H1 (cell line): ENCODE data around the gene KIDINS220. TPM values are rescaled to one million over a fixed set of nuclear protein-coding genes. Genes with fewer than 3 reads are reported as not detected.

Source experiments
- CBX5 ChIP-seq: fragments of 300-800, 300-1000 bp; sonication (generic); IDR thresholded peaks from 2 replicates; pipeline ENCODE4 v1.7.1; 2016; ENCODE audit warnings: antibody characterized with exemption, low read length, low read depth
- CBX8 ChIP-seq: fragments of 300-800, 300-1000 bp; sonication (generic); IDR thresholded peaks from 2 replicates; pipeline ENCODE4 v1.7.1; 2016; ENCODE audit warnings: low read depth, low read length, borderline replicate concordance
- CHD2 ChIP-seq: IDR thresholded peaks from 2 replicates; pipeline ENCODE4 v1.6.1; 2012; ENCODE audit warnings: low read length, improper control_type of control experiment
- GTF2F1 ChIP-seq: IDR thresholded peaks from 2 replicates; pipeline ENCODE4 v1.6.1; 2012; ENCODE audit warnings: low read depth, low read length, improper control_type of control experiment, borderline replicate concordance
- KDM4A ChIP-seq: IDR thresholded peaks from one replicate; pipeline ENCODE4 v1.7.1; 2012; ENCODE audit warnings: low read depth, mild to moderate bottlenecking, moderate library complexity, low read length, inconsistent platforms; ENCODE audit not compliant: severe bottlenecking
- POLR2AphosphoS5 ChIP-seq: IDR thresholded peaks from 2 replicates; pipeline ENCODE4 v1.6.1; 2011; ENCODE audit warnings: low read depth, low read length
- RAD21 ChIP-seq, 2 experiments: IDR thresholded peaks in 1 of 2; conservative IDR thresholded peaks in 1 of 2; 2 replicates each; pipeline ENCODE4 v1.6.1; 2011; ENCODE audit warnings: low read depth in 2 of 2, low read length in 2 of 2, improper control_type of control experiment in 1 of 2, inconsistent platforms in 1 of 2, mild to moderate bottlenecking in 1 of 2, moderate library complexity in 1 of 2
- RBBP5 ChIP-seq: IDR thresholded peaks from 2 replicates; pipeline ENCODE4 v1.7.1; 2012; ENCODE audit warnings: low read depth, mild to moderate bottlenecking, inconsistent platforms, low read length, moderate library complexity, borderline replicate concordance
- SIN3A ChIP-seq, 2 experiments: IDR thresholded peaks in 1 of 2; conservative IDR thresholded peaks in 1 of 2; 2 replicates each; pipeline ENCODE4 v1.6.1; 2011 to 2012; ENCODE audit warnings: low read length in 2 of 2, improper control_type of control experiment in 1 of 2, low read depth in 1 of 2, mild to moderate bottlenecking in 1 of 2
- SP4 ChIP-seq: IDR thresholded peaks from 2 replicates; pipeline ENCODE4 v1.6.1; 2012; ENCODE audit warnings: low read length, inconsistent platforms
- TAF7 ChIP-seq: optimal IDR thresholded peaks from 2 replicates; pipeline ENCODE3; 2011; ENCODE audit warnings: low read depth, mild to moderate bottlenecking, inconsistent platforms, low read length, moderate library complexity, borderline replicate concordance
- ZNF274 ChIP-seq: IDR thresholded peaks from 2 replicates; pipeline ENCODE4 v1.7.0; 2012; ENCODE audit warnings: low read length, borderline replicate concordance; ENCODE audit errors: extremely low read depth
- polyA plus RNA-seq, 7 experiments: library from polyadenylated mRNA; depleted of rRNA in 3 of 7; stranded (reverse) in 5 of 7; unstranded in 2 of 7; fragments of >200 nt in 5 of 7; fragments of 200-250 nt in 2 of 7; gene quantifications; 1 replicate in 5 of 7; 2 replicates in 1 of 7; 4 replicates in 1 of 7; pipeline versions ENCODE4 v1.2.1 to v1.2.3, GENCODE V29; 2011 to 2013; ENCODE audit warnings: missing spikeins in 2 of 7, mixed read lengths in 2 of 7
- total RNA-seq: library from RNA; stranded (reverse); fragmentation: NEBNext Ultra II Directional; extraction: Animal tissue kit (Norgen Biotek cat#: 25700); gene quantifications from 2 replicates; pipeline ENCODE4 v1.2.1, GENCODE V29; 2021

The KIDINS220 gene
- total and polyA plus RNA-seq, 2 of the 8 experiments (the other 6 are each of a cell fraction or from before 2014, with no cell fraction given) = 21.2 to 27.1 TPM

- TF ChIP-seq KDM4A (peak; percentile 18), SIN3A (conservative IDR thresholded peaks at IDR 0.05 in 1 of 2, IDR thresholded peaks at IDR 0.05 in 1 of 2; ENCODE audit: low read depth in 1 of 2, low read length in 2 of 2) (peak; percentile 74 to 89; a peak in 1 of 4 replicates), RBBP5 (0 out of 2 replicates have a peak, but pooled peaks have one; percentile 7), CBX5 (no peak), CBX8 (no peak), GTF2F1 (peak; percentile 96), POLR2AphosphoS5 (peak; percentile 99), RAD21 (IDR thresholded peaks at IDR 0.05 in 1 of 2, conservative IDR thresholded peaks at IDR 0.05 in 1 of 2; ENCODE audit: low read depth in 2 of 2, low read length in 2 of 2) (peak; percentile 19 to 27; a peak in 2 of 4 replicates), TAF7 (peak; percentile 97), SP4 (peak; percentile 64), ZNF274 (no peak), CHD2 (peak; percentile 86)
Measured at GRCh38 chr2:8681786-8682692, 155.4 kb downstream of the KIDINS220 start, which contains the start of gene ID2 (continued).
